Umbilical cord (tissue), 2 donors: ENCODE data around the gene ZNG1C. TPM values are rescaled to one million over a fixed set of nuclear protein-coding genes. Genes with fewer than 3 reads are reported as not detected.
A peak's percentile ranks its signal among the peaks of the same experiment; 100 is the strongest.
"Not testable (repeated sequence)": the region's sequence is repeated elsewhere in the genome, so short reads cannot be mapped to it uniquely, and the experiment has no call there.

Source experiments
- DNase-seq: peaks from one replicate; pipeline ENCODE4 v3.0.0-alpha.2; 2015; ENCODE audit warnings: low spot score
- total RNA-seq: library from RNA; depleted of rRNA; stranded (reverse); fragments of >200 nt; gene quantifications from one replicate; pipeline ENCODE4 v1.2.3, GENCODE V29; 2014; ENCODE audit warnings: low replicate concordance; ENCODE audit not compliant: insufficient read depth

The ZNG1C gene
- 48.4 TPM for total RNA-seq

DNA sequence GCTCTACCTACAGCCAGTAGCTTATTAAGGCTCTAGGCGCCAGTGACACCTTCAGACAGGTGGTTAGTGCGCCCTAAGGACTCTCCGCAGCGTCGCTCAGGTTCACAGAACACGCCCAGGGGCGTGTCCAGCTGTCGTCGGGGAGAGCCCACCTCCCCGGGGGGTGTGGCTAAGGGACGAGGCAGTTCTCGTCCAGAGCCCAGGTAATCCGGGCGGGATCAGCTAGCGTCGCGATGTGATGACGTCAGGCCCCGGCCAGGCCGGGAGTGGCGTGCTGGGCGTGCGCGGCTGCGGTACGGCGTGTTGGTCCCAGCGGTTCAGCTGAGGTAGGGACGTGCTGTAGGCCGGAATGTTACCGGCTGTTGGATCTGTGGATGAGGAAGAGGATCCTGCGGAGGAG, at the start of gene ZNG1C:
ZNG1C (plus strand) TSS at position 301 of the 400 bp plus-strand sequence; CDS start at position 350, 49 bp downstream.
- not testable (repeated sequence) for DNase-seq

DNA sequence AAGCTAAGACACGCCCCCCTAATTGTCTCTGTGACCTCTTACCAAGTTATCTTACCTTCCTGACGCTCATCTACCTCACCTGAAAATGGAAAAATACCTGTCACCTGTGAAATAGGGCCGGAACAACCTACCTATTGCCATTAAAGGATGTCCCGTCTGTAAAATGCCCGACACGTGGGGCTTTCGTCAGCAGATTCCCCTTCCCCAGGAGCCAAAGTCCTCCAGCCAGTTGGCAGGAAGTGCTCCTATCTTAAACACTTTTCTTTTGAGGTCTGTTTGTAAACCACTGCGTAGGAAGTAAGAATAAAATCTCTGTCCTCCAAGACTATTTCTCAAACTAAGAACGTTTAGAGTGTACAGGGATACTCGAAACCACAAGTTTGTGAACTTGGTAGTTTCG, 654 bp downstream of the ZNG1C start:
- DNase-seq: not testable (repeated sequence)

DNA sequence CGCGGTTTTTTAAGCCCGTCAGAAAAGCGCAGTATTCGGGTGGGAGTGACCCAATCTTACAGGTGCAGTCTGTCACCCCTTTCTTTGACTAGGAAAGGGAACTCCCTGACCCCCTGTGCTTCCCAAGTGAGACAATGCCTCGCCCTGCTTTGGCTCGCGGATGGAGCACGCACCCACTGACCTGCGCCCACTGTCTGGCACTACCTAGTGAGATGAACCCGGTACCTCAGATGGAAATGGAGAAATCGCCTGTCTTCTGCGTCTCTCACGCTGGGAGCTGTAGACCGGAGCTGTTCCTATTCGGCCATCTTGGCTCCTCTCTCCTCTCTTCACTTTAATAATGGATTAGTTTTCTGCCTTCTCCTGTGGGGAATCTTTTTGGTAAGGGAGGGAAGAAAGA, 39.3 kb downstream of the ZNG1C start:
- DNase-seq: not testable (repeated sequence)

DNA sequence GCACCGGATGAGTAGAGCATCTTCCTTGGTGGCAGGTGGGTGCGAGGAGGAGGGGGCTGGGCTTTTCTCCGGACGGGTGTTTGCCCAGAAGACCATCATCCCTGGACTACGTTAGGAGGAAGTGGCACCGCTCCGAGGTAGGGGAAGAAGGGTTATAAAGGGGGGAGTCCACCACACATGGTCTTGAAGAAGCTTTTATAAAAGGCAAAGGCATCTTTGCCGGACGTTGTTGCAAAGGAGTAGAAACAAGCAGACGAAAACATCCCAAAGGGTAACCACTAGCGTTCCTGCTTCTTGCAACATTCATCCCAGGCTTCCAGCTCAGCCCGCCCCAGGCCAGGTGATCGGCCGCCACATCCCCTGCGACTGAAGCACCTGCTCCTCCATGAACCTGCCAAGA, 60.8 kb downstream of the ZNG1C start, which contains the start of gene FOXD4L3:
FOXD4L3 (plus strand) TSS at position 301 of the 400 bp plus-strand sequence; CDS start at position 386, 85 bp downstream.
- not testable (repeated sequence) for DNase-seq

DNA sequence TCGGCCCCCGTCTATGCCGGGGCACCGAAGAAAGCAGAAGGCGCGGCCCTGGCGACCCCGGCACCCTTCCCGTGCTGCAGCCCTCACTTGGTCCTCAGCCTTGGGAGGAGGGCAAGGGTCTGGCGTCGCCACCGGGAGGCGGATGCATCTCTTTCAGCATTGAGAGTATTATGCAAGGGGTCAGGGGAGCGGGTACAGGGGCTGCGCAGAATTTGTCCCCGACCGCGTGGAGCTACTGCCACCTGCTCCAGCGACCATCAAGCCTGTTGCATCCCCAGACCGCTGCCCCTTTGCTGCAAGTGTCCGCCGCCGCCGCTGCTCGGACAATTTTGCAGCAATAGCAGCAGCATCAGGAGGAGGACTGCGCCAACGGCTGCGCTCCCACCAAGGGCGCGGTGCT, 62.0 kb downstream of the ZNG1C start:
- not testable (repeated sequence) for DNase-seq

DNA sequence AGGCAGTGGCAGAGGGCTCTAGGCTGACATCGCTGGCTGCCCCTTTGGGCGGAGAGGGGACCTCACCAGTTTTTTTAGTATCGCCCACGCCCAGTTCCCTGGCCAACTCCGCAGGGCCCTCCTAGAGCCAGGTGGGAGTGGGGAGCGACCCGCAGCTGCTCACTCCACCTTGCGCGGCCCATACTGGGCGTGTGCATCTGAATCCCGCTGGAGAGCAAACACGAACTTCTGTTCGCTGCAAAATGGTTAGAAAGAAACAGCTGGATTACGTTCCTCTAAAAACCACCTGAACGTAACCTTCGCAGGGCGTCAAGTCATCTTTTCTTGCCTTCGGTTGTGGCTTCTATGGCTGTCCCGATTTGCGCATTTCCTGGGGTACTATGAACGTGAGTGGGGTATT, 62.4 kb downstream of the ZNG1C start:
- not testable (repeated sequence) for DNase-seq

DNA sequence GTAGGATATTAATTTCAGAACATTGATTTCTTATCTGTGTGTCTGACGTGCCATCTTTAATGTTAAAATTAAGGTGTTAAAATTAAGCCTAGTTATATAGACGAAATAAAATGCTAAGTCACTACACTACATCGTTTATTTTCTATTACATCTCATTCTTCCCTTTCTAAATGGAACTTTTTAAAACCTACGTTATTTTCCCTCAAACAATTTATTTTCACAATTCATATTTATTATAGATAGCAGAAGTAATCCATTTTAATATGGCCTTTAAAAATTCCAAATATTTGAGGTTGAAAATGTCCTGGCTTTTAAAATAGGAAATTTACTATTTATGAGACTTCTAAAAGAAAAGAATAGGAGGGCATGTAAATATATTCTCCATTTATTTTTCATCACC, 63.0 kb downstream of the ZNG1C start:
- DNase-seq: not testable (repeated sequence)

DNA sequence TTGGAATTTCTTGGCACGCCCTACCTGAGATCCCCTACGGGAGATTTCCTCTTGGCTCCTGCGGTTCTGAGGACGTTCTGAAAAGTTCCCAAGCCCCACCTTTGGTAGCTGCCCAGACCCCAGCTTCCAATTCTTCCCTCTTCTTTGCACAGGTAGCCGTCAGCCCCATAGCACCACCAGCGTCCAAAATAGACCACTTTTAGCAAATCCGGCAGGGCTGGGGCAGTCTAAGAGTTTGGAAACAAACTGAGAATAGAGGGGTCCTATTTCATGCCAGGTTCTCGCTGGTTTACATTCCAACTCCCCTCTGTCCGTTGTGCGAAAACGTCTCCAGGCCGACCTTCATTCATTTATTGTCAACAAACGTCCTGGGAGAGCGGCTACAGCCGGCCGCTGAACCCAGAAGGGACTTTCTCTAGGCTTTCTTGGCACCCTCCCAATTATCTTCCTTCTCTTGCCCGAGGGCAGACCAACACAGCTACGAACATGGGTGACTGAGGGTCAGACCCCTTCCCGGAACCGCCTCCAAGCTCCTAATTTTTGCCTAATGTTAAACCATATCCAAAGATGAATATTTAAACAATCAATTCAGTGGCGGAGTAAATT, 64.0 kb downstream of the ZNG1C start:
- DNase-seq: not testable (repeated sequence)

DNA sequence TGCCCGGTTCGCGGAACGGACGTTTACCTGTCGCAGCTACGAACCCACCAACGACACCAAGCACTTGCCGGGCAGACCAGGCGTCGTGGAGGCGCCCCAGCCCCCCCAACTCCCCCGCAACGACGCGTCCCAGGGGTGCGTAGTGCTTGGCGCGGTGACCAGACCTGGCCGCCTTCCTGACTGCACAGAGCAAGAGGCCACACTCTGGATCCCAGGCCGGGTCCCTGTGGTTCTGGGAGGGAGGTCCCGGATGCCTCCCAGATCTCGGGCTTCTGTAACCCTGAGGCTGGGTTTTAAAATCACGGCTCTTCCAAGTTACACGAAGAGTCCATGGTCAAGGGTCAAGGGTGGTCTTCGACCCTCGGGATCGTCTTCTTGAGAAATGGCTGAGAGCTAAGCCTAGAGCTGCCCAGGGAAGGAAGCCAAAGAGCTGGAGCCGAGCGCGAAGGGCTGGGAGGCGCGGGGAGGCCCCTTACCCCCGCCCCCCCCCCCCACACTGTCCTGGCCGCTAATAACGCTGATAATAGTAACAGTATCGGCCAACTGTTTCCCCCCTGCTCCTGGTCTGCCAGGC, 64.7 kb downstream of the ZNG1C start:
- not testable (repeated sequence) for DNase-seq

DNA sequence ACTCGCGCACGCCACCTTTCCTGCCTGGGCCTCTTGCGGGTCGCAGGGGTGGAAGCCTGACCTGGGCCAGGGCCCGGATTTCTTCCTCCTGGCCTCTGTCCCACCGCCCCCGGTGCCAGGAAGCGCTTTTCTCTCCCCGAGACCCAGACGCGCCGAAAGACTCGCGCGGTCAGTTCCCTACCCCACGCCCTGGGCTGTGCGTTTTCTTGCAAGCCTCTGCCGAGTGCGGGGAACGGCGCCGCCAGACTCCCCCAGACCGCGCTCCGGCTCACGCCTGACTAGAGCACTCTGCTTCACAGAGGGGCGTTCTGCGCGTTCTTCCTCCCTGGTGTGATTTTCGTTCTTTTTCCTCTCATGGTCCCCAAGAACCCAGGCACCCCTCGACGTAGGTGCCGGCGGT, 65.3 kb downstream of the ZNG1C start:
- DNase-seq: not testable (repeated sequence)

DNA sequence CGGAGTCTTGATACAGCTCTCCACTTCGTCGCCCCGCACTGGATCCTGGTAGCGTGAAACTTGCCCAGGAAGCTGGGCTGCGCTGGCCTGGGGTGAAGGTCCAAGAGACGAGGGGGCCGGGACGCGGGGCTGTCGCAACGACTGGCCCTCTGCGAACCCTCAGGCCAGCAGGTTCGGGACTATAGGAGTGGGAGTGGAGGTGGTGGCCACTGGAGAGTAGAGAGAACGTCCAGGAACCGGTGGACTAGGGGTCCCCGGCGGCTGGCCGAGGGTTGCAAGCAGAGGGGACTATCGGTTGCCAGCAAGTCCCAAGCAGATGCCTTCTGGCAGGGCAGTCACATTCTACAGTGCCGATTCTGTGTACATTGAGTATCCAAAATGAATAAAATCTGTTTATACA, 65.9 kb downstream of the ZNG1C start:
- DNase-seq: not testable (repeated sequence)

DNA sequence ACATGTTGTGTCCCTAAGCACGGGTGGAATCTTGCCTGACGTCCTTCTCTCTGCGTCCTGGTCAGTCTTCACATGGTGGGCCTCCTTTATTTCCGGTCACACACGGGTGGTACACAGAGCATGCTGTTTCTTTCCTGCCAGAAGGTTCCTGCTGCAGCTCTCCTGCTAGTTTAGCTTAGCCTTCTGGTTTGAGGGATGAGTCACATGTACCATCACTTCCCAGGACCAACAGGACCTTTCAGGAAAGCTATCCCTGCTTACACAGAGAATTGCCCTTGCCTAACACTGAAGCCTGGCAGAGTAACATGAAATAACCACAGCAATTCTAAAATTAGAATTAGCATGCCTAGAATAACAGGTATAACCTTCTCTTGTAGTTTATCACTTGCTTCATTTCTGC, 69.4 kb downstream of the ZNG1C start:
- DNase-seq: not testable (repeated sequence)

DNA sequence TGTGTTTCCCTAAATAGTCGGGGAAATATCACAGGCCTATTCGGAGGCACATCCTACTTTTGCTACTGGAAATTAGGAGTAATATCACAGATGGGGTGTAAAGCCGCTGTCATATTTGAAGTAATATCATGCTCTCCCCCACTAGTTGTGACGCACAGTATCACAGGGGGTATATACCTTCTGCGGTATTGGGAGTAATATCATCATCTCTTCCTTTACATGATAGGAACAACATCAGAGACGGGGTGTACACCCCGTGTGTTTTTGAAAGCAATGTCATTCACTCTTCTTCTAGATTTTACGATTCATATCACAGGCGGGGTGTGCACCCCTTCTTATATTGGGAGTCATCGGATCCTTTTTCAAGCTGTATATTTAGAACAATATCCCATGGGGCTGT, 76.4 kb downstream of the ZNG1C start:
- not testable (repeated sequence) for DNase-seq

DNA sequence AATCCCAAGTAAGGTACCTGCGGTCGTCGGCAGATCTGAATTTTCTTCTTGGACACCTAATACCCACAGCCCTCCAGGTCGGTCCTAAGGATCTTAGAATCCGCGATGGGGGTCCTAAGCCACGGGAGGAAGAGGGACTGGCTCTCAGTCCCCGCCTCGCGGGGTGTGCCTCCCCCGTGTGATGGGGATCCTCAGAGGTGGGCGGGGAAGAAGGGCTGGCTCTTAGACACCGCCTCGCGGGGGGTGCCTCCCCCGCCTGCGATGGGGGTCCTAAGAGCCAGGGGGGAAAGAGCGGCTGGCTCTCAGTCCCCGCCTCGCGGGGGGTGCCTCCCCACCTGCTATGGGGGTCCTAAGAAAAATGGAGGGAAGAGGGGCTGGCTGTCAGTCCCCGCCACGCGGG, 82.0 kb downstream of the ZNG1C start:
- not testable (repeated sequence) for DNase-seq

DNA sequence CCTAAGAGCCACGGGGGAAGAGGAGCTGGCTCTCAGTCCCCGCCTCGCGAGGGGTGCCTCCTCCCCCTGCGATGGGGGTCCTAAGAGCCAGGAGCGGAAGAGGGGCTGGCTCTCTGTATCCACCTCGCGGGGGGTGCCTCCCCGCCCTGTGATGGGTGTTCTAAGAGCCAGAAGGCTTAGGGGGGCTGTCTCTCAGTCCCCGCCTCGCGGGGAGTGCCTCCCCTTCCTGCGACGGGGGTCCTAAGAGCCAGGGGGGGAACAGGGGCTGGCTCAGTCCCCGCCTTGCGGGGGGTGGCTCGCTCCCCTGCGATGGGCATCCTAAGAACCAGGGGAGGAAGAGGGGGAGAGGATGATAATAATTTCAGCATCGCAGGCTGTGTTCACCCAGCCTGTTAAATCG, 82.7 kb downstream of the ZNG1C start:
- DNase-seq: not testable (repeated sequence)

DNA sequence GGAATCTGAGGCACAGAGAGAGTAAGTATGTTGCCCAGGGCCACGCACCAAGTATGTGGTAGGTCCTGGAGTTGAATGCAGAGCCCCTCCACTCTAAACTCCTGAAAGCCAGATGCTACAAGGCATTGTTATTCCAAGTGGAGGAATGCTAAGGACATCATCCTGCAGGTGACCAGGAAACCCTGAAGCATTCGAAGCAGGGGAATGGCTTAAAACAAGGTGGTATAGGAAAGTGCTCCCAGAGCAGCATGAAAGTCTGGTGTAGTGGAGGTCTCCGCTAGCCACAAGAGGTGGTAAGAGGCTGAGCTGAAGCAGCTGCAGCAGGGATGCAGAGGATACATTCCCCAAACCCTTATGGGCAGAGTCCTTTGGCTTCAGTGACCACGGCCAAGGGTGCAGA, 87.3 kb downstream of the ZNG1C start:
- DNase-seq: not testable (repeated sequence)

DNA sequence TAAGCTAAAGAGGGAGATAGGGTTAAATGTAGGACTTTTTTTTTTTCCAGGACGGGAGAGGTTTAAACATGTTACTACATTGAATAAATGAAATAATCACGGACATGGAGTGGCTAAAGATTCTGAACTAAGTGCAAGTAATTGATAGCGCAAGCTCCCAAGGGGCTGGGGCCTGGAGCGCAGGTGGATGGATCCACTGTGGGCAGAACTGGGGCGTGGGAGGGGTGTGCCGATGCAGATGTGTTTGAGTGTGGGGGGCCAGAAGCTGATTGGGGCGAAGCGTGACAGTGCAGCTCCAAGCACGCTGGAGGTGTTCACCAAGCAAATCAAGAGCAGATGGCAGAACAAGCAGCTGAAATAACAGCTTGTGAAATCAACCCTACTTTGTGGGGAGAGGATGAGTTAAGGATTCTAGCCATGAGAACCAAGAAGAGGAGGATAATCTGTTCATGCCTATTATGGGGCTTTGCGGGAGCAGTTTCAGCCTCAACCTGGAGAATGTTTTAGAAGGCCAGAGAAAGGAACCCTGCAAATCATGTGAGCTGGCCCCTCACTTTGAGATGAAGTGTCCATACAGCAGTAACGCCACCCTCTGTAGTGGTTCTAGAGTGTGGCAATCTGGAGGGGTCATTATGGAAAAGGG, 88.9 kb downstream of the ZNG1C start:
- not testable (repeated sequence) for DNase-seq

DNA sequence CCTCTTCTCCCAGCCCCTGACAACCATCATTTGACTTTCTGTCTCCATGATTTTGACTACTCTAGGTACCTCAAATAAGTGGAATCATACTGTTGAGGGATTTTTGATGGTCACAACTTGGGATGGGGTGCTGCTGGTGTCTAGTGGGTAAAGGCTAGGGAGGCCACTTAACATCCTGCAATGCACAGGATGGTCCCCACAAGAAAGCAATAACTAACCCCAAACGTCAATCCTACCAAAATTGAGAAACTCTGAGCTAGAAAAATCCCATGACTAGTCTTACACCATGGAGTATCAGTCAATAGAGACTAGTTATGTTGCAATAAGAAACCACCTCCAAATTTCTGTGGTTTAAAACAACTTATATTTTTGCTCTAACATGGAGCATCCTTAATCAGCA, 90.3 kb downstream of the ZNG1C start:
- not testable (repeated sequence) for DNase-seq

DNA sequence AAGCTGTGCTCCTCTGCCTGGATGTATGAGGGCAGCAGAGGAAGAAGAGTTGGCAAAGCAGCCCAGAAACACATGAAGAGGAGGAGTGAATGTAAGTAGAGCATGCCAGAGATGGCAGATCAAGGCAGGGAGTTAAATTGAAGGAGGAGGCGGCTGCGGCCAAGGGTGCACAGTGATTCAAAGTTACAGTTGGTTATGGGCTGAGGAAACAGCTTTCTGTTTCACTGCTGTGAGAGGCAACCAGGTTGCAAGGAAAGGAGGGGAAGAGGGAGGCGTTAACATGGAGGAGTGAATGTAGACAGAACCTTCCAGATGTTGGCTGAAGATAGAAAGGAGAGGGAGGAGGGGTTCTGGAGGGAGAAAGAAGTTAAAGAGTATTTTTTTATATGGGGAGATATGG, 94.2 kb downstream of the ZNG1C start:
- DNase-seq: not testable (repeated sequence)

DNA sequence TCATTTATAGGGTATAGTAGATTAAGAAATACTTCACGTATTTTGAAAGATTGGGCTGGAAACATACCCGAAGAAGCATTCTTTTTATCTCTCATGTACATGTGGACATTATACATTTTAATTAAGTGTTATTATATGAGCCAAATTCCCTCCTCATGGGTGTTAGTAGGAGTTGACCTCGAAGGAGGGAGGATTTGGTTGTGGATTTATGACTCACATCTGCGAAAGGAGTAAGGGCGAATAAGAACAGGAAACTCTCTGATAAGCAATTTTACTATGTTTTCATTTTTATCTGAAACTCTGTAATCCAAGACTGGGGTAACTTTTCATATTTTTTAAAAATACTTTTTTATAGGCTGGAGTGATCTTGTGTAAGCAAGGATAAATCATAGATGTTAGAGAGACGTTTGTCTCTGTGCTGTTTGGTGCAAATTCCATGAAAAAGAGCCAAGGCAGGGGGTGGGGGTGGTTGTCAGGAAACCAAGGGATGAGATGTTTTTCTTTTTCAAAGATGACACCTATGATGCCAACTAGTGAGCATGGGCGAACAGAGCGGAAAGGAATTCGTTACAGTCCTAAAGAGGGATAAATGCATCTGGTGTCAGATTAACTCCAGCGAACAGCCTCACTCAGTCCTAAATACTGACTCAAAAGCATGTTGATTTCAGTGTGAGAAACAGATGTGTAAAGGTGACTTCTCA, 95.0 kb downstream of the ZNG1C start:
- peak; percentile 33 for DNase-seq

DNA sequence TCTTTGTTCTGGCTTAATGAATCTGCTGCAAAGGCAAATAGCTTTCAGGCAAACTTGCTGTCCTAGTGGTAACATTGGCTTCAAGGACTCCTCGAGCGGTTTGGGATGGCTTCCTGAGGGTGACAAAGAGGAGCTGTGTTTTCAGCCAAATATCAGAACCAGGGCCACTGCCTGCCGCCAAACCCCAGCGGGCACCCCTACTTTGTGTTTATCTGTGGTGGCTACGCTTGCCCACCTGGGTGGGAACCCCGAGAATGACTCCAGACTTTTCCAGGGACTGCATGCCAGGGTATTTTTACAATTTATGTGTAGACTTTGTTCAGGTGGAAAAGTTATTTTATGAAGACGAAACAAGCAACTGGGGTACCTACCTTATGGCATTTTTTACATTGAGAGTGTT, 96.2 kb downstream of the ZNG1C start:
- not testable (repeated sequence) for DNase-seq
